Measurements from ENCODE around the gene LRP1.

The LRP1 gene

DNA sequence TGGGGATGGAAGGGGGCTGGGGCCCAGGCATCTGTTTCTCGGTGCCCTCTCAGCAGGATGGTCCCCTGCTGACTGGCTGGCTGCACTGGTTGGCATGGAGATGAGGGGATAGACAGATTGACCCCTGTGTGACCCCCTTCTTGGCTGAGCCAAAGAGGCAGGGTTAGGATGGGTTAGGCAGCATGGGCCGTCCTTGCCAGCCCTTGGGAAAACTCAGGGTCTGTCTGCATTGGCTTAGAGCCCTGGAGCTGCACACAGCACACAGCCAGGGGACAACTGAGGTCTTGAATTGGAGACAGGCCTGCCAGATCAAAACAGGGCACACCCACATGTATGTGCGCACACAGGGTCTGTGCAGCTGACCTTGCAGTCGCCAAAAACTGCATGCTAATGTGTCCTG, 30.4 kb downstream of the LRP1 start:
- FAIRE-seq = no peak

DNA sequence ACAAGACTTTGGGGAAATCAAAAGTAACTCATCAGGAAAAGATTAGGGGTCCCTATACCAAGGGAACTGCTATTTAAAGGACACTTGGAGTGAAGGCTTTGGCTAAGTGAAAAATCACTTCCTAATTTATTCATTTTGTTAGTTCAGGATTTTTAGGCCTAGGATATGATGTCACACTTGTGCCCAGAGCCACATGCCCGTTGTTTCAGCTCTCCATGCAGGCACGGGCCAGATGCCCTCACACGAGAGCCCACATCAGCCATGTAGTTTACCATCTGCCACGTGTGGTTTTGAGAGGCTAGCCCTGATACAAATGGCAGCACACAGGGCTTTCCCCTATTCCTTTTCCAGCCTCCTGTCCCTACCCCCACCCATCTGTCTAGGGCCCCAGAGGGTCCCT, 31.0 kb downstream of the LRP1 start:
- no peak for TF ChIP-seq CTCF (IDR thresholded peaks at IDR 0.05; ENCODE audit: insufficient read depth, missing control alignments)
- FAIRE-seq = no peak
- DNase-seq (ENCODE audit: insufficient read length, low spot score) = no peak

More for the DNA sequence above, 30.4 kb downstream of the LRP1 start:
- no peak for TF ChIP-seq CTCF (IDR thresholded peaks at IDR 0.05; ENCODE audit: insufficient read depth, missing control alignments)
- no peak for DNase-seq (ENCODE audit: insufficient read length, low spot score)

- DNase-seq (ENCODE audit: insufficient read length, low spot score) (no peak), FAIRE-seq (no peak)
- TF ChIP-seq CTCF (IDR thresholded peaks at IDR 0.05; ENCODE audit: insufficient read depth, missing control alignments) = no peak
These were observed 31.8 kb downstream of the LRP1 start for GRCh38 chr12:57160040-57160439.

DNA sequence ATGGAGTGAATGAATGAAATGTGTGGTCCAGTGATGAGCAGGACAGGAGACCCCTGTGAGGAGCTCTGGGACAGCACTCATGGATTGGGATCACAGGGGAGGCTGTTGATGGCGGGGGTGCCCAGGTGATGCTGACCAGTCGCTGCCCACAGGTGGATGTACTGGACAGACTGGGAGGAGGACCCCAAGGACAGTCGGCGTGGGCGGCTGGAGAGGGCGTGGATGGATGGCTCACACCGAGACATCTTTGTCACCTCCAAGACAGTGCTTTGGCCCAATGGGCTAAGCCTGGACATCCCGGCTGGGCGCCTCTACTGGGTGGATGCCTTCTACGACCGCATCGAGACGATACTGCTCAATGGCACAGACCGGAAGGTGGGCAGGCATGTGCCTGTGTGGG, 32.5 kb downstream of the LRP1 start:
- DNase-seq (ENCODE audit: insufficient read length, low spot score) = no peak
- no peak for FAIRE-seq
- no peak for TF ChIP-seq CTCF (IDR thresholded peaks at IDR 0.05; ENCODE audit: insufficient read depth, missing control alignments)

- no peak for DNase-seq (ENCODE audit: insufficient read length, low spot score)
- no peak for TF ChIP-seq CTCF (IDR thresholded peaks at IDR 0.05; ENCODE audit: insufficient read depth, missing control alignments)
- FAIRE-seq = no peak
These were observed 33.2 kb downstream of the LRP1 start for GRCh38 chr12:57161491-57161890.

DNA sequence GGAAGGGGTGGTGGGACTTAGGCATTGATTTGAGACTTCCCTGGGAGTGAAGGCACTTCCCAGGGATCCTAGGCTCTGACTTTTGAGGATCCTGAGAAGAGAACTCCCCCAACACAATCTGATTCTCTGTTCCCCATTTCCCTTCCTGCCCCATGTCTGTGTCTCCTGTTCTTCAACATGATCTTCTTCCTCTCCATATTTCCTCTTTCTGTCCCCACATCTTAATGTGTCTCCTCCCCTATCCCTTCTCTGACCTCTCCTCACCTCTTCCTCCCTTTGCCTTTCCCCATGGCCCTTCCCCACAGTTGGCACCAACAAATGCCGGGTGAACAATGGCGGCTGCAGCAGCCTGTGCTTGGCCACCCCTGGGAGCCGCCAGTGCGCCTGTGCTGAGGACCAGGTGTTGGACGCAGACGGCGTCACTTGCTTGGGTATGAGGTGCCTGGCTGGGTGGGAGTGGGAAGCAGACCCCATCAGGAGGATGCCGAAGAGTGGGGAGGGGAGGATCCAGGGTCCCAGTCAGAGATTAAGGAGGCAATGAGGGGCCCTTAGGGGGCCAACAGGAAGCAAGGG, 34.4 kb downstream of the LRP1 start:
- FAIRE-seq (no peak), DNase-seq (ENCODE audit: insufficient read length, low spot score) (no peak)
- TF ChIP-seq CTCF (IDR thresholded peaks at IDR 0.05; ENCODE audit: insufficient read depth, missing control alignments) = no peak

DNA sequence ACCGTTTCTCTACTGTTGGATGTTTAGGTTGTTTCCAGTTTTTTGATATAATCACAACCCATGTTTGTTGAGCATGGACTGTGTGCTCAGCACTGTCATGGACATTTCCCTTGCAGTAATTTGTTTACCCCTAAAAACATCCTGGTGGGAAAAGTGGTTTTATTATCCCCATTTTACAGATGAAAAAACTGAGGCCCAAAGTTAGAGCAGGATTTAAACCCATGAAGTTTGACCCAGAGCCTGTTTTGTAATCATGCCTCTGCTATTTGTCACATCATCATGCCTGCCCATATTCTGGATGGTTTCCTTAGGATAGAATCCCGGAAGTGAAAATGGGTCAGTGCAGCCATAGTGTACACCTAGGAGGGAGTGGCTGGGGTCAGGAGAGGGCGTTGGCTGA, 36.2 kb downstream of the LRP1 start:
- TF ChIP-seq CTCF (IDR thresholded peaks at IDR 0.05; ENCODE audit: insufficient read depth, missing control alignments) = no peak
- FAIRE-seq (no peak), DNase-seq (ENCODE audit: insufficient read length, low spot score) (no peak)

Measured in D721Med (cell line).